Measurements from ENCODE around the gene HS6ST3. TPM values are rescaled to one million over a fixed set of nuclear protein-coding genes. Genes with fewer than 3 reads are reported as not detected.

HS6ST3 gene
- total and polyA plus RNA-seq, 2 donors (not counting 3 experiments of a cell fraction or from before 2014, with no cell fraction given), result 0.03 to 0.15 TPM

DNA sequence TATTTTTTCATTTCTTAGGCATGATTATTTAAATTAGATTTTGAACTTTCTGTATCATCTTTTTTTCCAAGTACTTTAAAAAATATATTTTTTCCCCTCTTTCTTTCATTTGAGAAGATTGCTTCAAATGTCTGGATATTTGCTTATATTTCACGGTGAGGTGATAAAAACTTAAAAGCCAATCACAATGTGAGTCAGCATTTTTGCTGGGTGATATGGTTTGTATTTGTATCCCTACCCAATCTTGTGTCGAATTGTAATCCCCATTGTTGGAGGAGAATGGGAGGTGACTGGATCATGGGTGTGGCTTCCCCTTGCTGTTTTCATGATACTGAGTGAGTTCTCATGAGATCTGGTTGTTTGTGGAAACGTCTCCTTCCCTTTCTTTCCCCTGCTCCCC, 583.9 kb downstream of the HS6ST3 start:
- Histone ChIP-seq H3K9me3 (replicated peaks; ENCODE audit: control insufficient read depth, insufficient read depth, low read length) (peaks cover 2% of the 10 kb centered on the region), H3K27me3 (ENCODE audit: control insufficient read depth in 2 of 2, insufficient read depth in 2 of 2, low read length in 2 of 2) (no peaks in the 10 kb centered on the region), H3K4me1 (ENCODE audit: control insufficient read depth, extremely low read depth, insufficient read depth, low read length) (no peaks in the 10 kb centered on the region), H3K36me3 (ENCODE audit: control insufficient read depth in 2 of 2, extremely low read depth in 1 of 2, insufficient read depth in 2 of 2, low read length in 2 of 2) (no peaks in the 10 kb centered on the region), H4K20me1 (replicated peaks; ENCODE audit: control insufficient read depth, extremely low read depth, insufficient read depth, low read length) (no peaks in the 10 kb centered on the region), H3K27ac (ENCODE audit: insufficient read depth, low read depth, low read length) (no peak overlapping the region), H3K4me2 (ENCODE audit: insufficient read depth, low read length) (no peak overlapping the region), H3K4me3 (replicated peaks in 1 of 3; ENCODE audit: insufficient read depth in 1 of 3, low read depth in 1 of 3, low read length in 3 of 3) (no peak overlapping the region), H3K79me2 (ENCODE audit: control insufficient read depth, insufficient read depth, low read length) (no peaks in the 10 kb centered on the region), H3K9me1 (replicated peaks; ENCODE audit: control insufficient read depth, extremely low read depth, insufficient read depth, low read length) (no peaks in the 10 kb centered on the region), H3K9ac (replicated peaks; ENCODE audit: extremely low read depth, insufficient read depth, low read length) (no peak overlapping the region), H2AFZ (ENCODE audit: low read depth, low read length) (no peak overlapping the region)
- no peak for FAIRE-seq
- TF ChIP-seq, protein P1, sequence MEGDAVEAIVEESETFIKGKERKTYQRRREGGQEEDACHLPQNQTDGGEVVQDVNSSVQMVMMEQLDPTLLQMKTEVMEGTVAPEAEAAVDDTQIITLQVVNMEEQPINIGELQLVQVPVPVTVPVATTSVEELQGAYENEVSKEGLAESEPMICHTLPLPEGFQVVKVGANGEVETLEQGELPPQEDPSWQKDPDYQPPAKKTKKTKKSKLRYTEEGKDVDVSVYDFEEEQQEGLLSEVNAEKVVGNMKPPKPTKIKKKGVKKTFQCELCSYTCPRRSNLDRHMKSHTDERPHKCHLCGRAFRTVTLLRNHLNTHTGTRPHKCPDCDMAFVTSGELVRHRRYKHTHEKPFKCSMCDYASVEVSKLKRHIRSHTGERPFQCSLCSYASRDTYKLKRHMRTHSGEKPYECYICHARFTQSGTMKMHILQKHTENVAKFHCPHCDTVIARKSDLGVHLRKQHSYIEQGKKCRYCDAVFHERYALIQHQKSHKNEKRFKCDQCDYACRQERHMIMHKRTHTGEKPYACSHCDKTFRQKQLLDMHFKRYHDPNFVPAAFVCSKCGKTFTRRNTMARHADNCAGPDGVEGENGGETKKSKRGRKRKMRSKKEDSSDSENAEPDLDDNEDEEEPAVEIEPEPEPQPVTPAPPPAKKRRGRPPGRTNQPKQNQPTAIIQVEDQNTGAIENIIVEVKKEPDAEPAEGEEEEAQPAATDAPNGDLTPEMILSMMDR (IDR thresholded peaks at IDR 0.05; ENCODE audit: extremely low read depth in 1 of 2, insufficient read depth in 1 of 2, low read depth in 1 of 2, low read length in 2 of 2), result no peak
- no peak for TF ChIP-seq EZH2 (IDR thresholded peaks at IDR 0.05; ENCODE audit: borderline replicate concordance, low read depth, low read length, severe bottlenecking)
- TF ChIP-seq GATA2 (IDR thresholded peaks at IDR 0.05; ENCODE audit: insufficient read depth, insufficient read length, low read depth, low read length), result no peak
- no peak for TF ChIP-seq MYC (IDR thresholded peaks at IDR 0.05; ENCODE audit: low read depth, low read length)
- no peak for TF ChIP-seq POLR2A (IDR thresholded peaks at IDR 0.05; ENCODE audit: low read depth, low read length)
- no peak for TF ChIP-seq FOS (IDR thresholded peaks at IDR 0.05; ENCODE audit: borderline replicate concordance, insufficient read depth, low read length)
- no peak for TF ChIP-seq JUN (IDR thresholded peaks at IDR 0.05; ENCODE audit: borderline replicate concordance, insufficient read depth, insufficient read length, low read depth)
- TF ChIP-seq, protein P2, sequence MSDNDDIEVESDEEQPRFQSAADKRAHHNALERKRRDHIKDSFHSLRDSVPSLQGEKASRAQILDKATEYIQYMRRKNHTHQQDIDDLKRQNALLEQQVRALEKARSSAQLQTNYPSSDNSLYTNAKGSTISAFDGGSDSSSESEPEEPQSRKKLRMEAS (IDR thresholded peaks at IDR 0.05; ENCODE audit: insufficient read depth, insufficient read length), result no peak
- TF ChIP-seq POLR2AphosphoS5 (IDR thresholded peaks at IDR 0.05; ENCODE audit: insufficient read depth, low read depth, low read length), result no peak
- no peak for DNase-seq (ENCODE audit: low read depth, low spot score)
- dilution Hi-C loops (cut with MboI; ENCODE audit: extremely low pct_ligation_motif_present, low sequenced_read_pairs), result no loop called here
- BruUV-seq (replicated peaks), result no TSS peak
- intact Hi-C loops (cut with micrococcal nuclease), result no loop called here
- POLR2A ChIA-PET, result no interaction called here
- CTCF ChIA-PET, result no interaction called here

Measured in endothelial cell of umbilical vein (primary cell).